T-helper 1 cell (primary cell): Measurements from ENCODE around the gene TMED6.

Experiments used
- DNase-seq, 5 donors: peaks; one replicate each; pipeline ENCODE4 v3.0.0-alpha.2; 2012 to 2020

The TMED6 gene

DNA sequence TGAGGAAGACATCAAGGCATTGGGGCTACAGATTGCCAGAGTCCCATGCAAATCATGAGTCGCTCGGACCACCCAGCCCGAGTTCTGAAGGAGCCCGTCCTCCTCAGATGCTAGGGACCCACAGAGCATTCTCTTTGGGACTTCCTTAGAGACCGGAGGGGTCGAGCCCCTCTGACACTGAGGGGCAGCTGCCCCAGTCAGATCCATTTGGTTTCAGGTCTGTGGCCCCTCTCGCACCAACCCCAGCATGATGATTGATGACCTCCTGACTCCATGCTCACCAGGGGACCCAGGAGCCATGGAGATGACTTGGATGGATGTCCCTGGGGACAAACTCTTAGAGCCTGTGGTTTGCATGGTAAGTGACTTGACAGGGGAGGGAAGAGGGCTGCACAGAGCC, 29.2 kb downstream of the TMED6 start:
- DNase-seq, result no peak

GRCh38 chr16:69321080-69321479, 30.5 kb downstream of the TMED6 start:
- no peak for DNase-seq

GRCh38 chr16:69320740-69321073, 30.9 kb downstream of the TMED6 start:
- DNase-seq, result no peak

DNA sequence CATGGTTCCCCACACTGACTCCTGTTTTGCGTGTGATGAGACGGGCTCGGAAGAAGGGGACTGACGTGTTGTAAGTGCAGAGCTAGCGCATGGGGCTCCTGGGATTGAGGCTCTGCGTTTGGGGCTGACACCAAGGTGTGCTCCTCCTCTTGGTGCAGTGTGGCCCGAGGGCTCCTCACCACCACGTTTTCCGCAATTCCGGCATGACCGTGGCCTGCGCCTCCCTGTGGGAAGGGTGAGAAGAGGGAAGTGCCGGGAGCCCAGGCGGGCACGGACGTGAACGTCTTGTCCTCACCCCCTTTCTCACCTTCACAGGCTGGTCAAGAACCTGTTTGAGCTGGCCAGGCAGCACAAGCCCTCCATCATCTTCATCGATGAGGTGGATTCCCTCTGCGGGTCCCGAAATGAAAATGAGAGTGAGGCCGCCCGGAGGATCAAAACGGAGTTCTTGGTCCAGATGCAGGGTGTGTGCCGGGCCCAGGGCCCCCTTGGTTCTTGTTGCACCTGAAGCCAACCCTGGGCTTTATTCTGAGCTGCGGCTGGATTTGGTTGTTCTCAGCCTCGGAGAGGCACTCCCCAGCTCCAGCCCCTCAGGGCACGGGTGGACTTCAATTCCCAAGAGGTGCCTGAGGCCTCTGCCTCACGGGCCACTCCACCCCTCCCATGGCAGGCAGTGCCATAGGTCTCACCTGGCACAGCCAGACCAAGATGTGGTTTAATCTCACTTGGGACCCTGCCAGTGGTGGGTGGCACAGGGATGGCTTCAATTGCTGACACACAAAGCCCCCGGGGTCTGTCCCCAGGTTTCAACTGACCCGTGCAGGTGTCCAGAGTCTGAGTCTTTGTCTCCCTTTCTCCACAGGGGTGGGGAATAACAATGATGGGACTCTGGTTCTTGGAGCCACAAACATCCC, 31.5 kb downstream of the TMED6 start:
- DNase-seq, result no peak

- DNase-seq, result no peak
Measured at GRCh38 chr16:69319381-69319780, 32.2 kb downstream of the TMED6 start.

GRCh38 chr16:69318911-69319289, 32.7 kb downstream of the TMED6 start:
- DNase-seq, result no peak

- no peak for DNase-seq
Measured at GRCh38 chr16:69318177-69318910, 33.2 kb downstream of the TMED6 start.

GRCh38 chr16:69316595-69317034, 35.0 kb downstream of the TMED6 start:
- DNase-seq, result no peak

DNA sequence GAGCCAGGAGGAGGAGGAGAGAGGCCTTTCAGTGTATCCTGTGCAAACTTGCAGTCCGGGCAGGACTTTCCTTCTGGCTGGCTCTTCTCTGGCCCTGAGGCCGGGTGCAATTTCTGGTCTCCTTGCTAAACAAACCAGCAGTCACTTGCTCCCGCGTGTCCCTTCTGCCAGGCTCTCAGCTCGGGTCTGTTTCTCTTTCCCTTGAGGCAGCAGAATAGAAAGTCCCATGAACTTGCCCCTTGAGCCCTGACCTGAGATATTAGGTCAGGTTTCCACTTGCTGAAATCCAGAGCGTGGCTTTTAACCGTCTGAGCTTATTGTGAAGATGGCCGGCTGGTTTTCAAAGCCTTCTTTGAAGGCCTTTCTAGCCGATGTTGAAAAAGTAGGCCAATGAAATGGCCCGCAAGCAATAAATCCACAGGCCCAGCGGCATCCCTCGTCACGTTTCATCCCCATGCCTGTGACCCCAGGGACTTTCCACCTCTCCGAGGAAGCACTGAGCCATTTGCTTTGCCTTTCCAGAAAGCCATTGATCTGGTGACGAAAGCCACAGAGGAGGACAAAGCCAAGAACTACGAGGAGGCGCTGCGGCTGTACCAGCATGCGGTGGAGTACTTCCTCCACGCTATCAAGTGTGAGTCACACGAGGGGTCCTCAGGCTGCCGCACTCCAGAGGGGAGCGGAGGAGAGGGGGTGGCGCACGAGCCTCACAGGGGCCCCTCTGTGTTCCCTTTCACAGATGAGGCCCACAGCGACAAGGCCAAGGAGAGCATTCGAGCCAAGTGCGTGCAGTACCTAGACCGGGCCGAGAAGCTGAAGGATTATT, 35.9 kb downstream of the TMED6 start:
- DNase-seq, result no peak

DNA sequence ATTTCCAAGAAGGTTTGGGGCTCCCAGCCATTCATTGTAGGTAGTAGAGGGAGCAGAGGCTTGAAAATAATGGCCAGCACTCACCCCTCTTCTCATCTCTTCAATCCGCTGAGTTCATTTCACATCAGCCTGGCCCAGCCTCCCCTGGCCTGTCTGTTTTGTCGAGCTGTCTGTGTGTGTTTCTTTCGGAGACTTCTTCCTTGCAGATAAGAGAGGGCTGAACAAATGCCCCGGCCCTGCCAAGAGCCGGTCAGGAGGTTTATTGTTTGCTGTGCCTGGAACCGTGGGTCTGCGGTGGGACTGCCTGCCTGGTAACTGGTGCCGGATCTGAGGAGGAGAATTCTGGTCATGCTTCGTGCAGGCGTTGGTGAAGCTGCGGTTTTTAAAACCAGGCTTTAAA, 37.1 kb downstream of the TMED6 start:
- DNase-seq, result no peak

DNA sequence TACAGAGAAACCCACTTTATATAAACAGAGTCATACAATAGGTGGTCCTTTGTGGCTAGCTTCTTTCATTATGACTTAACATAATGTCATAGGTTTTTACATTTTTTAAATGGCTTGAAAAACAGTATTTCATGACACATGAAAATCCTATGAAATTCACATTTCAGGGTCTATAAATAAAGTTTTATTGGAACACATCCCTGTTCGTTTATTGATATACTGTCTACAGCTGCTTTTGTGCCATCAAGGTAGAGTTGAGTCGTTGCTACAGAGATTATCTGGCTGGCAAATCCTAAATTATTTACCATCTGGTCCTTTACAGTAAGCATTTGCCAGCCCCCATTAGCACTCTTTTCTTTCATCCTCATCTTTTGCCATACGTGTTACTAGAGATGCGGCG, 38.1 kb downstream of the TMED6 start:
- no peak for DNase-seq

DNA sequence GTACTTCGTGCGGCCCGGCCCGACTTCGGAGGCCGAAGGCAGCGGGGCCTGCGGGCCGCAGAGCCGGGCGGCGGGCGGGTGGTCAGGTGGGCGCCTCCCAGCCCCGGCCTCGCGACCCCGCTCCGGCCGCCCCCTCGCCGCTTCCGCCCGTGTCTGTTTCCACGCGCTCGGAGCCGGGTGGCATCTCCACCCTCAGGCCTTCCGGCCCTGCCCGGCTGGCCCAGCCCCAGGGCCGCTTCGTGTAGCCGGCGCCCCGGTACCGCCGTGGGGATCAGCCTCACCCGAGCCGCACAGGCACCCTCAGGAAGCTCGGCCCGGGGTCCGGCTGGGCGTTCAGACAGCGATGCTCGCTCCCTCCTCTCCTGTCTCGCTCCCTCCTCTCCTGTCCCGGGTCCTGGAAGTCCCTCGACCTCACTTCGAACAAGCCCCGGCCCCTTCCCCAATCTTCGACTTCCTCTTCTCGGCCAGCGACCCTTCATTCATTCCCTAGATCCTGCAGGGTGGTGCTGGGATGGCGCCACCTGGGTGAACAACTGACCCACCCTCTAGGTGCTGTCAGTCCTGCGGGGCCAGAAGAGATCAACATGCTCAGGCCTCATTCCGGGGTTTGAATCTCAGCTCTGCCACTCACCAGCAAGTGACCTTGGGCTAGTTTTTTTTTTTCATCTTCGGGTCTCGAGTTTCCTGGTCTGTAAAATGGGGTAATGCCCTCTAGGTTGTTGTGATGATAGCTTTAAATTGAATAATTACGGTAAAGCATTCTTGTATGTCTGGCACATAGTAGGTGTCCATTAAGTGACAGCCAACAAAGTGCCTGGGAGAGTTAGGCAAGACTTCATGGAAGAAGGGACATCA, 39.8 kb downstream of the TMED6 start:
- peak in 3 of 5 donors; percentile 24 to 54 (median 38) for DNase-seq

- peak; percentile 94 to 97 (median 96) for DNase-seq
Measured at GRCh38 chr16:69310653-69311532, 40.7 kb downstream of the TMED6 start, which contains the start of gene VPS4A. Gene VPS4A, plus strand, starts transcription at chr16:69311350. Its CDS starts 162 bp downstream, at chr16:69311512.

- no peak for DNase-seq
Measured at GRCh38 chr16:69309316-69309715, 42.3 kb downstream of the TMED6 start.

GRCh38 chr16:69307856-69308255, 43.7 kb downstream of the TMED6 start:
- no peak for DNase-seq

DNA sequence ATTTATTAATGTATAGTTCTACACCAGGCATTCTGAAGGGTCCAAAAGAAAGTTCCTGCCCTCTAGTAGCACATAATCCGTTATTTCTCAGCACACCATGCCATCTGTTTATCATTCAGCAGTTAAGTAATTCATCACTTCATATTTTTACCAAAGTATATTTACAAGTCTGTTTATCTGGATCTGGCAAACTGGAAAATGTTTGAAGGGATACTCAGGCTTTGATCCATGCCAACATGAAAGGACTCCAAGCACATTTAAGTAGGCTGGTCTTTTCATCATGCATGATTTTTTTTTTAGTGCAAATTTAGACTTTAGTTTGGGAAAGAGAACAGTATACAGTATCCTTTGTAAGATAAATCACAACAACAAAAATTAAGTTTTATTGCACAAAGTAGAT, 44.5 kb downstream of the TMED6 start:
- no peak for DNase-seq

DNA sequence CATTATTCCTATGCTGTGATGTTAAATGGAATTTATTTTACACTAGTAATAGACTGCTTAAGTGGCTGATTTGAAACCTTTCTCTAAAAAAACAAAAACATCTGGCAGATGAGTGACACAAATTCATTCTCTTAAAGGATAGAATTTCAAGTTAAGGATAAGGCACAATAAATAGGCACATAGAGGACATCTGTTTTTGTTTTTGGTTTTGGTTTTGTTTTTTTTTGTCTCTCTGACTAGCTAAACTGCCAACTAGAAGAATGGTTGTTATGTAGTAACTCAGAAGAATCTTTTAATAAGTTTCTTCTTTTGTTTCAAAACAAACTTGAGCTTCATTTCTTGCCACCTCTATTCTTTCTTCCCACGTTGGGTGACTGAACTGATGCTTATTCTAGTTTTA, 45.6 kb downstream of the TMED6 start:
- no peak for DNase-seq

DNA sequence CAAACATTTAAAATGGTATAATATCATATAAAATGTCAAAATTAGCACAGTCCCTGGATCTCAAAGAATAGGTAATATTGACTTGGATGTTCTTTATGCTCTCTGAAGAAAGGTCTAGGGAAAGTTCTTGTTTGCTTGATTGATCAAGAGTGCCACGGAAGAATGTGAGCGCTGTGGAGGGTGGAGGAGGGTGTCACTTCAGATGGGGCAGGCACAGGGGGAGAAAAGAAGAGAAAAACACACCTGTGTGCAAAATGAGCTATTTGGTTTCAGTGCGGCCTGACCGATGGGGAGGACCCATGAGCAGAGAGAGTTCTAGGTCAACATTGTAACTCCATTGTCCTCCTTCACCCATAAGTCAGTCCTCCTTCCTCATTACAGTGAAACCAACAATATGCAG, 49.3 kb downstream of the TMED6 start:
- no peak for DNase-seq

GRCh38 chr16:69301861-69302260, 49.7 kb downstream of the TMED6 start:
- DNase-seq, result no peak

DNA sequence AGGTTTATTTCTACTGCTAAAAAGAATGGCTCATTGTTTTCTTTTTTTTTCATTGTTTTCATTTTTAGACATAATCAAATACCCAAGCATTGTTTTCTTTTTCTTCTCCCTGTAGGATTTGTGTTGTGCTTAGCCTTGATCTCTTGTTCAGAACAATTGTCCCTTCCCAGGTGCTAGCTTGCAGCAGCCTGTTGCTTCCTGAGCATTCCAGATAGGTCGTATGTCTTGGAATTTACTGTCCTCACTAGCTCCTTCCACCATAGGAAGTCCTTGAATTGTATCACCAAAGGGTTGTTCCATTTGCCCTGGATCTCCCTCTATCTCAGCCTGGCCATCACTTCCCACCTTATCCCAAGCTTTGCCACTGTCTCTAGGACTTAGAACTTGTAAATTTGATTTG, 50.4 kb downstream of the TMED6 start:
- no peak for DNase-seq

GRCh38 chr16:69298261-69298660, 53.3 kb downstream of the TMED6 start:
- DNase-seq, result no peak
